Kasumi-1 (cell line): ENCODE measurements around the gene CRYBG2.
A peak's percentile ranks its signal among the peaks of the same experiment; 100 is the strongest.
"Not testable (repeated sequence)": the region's sequence is repeated elsewhere in the genome, so short reads cannot be mapped to it uniquely, and the experiment has no call there.

Source experiments
- DNase-seq, 2 experiments: peaks; one replicate each; lab custom pipeline; 2025; lab: John Stamatoyannopoulos, UW

CRYBG2 gene

DNA sequence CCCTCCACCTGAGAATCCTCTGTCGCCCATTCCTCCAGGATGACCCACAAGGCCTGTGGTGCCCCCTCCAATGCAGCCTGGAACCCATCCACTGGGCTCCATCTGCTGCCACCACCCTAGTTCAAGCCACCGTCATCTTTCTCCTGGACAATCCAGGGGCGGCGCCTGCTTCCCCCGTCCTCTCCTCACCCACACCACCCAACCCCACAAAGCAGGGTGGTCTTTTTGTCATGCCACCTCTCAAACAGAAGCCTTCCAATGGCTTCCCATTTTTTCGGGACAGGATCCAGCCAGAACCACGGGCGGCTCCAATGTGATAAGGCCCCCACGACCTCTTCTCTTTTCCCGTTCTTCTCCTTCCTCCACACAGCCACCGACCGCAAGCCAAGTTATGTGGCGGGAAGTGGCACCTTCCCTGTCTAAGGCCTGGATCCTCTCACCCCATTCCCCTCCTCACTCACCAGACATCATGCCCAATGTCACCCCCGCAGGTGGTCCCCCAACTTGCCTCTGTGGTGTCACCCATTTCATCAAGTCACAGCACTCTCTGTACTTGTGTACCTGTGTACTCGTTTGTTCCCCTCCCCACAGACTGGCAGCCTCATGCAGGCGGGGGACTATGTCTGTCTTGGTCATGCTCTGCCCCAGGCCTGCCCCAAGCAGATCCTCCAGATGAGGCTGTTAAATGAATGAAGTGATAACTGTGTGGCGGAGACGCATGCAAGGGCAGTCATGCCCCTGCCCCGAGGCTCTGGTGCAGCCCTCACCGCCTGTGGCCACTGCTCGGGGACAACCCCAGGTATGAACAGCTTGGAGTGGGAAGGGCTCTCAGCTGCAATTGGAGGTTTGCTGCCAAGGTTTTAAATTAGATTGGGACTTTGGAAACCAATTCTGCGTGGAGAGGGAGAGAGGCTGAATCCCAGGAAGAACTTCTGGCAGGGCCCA lies 58.5 kb downstream of the CRYBG2 start:
- DNase-seq: no peak

DNA sequence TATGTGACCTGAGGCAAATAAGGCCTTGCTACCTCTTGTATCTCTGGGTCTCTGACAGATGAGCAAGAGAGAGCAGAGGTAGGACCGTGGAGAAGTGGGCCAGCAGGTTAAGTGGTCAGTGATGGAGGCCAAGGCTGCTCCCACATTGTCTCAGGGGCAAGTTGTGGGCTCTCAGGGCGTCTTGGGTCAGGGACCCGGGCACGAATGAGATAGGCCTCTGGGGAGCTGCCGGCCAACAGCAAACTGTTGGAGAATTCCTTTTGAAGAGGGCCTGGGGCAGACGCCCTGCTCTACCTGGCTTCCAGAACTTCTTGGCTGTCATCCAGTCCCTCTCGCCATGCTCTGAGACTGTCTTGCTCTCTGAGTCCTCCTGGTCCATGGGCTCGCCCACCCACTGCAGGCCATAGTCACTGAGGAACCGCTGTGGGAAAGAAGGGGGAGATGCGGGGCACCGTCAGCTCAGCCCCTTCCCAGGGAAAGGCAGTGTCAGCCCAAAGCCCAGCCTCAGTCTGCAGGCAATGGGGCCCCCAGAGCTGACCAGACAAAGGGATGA lies 59.9 kb downstream of the CRYBG2 start:
- no peak for DNase-seq

DNA sequence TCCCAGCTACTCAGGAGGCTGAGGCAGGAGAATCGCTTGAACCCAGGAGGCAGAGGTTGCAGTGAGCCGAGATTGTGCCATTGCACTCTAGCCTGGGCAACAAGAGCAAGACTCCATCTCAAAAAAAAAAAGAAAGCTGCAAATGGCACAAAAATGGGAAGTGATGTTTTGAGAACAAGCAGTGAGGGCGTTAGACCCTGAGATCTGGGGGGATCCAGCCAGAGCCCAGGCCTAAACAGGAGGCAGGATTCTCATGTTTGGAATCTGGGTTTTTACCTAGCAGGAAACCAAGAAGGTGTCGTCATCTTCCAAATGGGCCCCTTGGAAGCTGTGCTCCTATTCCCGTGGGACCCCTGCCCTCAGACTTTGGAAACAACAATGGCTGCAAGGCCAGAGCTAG lies 61.2 kb downstream of the CRYBG2 start:
- not testable (repeated sequence) for DNase-seq

DNA sequence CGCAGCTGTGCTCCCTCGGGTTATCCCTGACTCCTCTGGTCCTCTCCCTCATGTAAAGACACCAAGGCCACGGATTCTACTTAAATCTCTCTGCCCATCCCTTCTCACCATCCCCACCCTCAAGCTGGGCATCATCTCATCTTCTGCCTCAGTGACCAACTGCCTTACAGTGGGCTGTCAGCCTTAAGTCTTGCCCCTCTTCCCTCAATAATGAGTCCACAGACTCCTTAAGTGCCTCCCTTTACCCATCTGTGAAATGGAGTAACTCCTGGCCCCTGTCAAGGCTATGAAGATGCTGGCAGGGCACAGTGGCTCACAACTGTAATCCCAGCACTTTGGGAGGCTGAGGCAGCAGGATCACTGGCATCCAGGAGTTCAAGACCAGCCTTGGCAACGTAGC lies 62.0 kb downstream of the CRYBG2 start:
- DNase-seq: no peak

DNA sequence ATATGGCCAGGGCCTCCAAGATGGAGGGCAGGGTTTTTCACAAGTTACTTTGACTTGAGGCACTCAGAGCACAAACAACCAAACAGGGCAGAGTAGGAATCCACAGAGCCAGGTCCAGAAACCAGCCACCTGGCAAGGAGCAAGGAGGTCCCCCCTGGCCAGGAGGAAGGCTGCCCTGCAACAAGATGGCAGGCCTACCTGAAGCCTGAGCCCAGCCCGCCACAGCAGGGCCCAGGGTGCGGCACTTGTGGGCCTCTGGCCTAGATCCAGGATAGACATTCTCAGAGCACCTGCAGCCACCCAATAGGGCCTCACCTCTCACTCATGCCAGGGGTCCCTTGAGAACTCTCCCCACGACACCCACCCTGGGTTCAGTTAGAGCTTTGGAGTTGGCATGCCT lies 62.5 kb downstream of the CRYBG2 start:
- no peak for DNase-seq

DNA sequence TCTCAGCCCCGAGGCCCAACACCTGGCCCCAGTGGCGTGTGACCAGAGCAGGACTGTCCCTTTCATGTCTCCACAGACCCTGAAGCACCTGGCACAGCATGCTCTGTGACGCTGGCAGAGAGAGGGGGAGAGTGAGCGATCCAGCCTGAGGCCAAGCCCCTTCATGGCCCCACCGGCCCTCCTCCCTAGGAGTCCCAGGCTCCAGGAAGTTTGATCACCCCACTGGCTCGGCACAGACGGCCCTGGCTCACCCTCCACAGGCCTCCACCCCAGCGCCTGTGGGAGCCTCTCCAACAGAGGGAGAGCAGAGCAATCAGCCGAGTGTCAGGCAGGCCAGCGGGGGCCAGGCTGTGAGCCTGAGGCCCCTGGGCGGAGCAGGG lies 63.1 kb downstream of the CRYBG2 start:
- DNase-seq: no peak

DNA sequence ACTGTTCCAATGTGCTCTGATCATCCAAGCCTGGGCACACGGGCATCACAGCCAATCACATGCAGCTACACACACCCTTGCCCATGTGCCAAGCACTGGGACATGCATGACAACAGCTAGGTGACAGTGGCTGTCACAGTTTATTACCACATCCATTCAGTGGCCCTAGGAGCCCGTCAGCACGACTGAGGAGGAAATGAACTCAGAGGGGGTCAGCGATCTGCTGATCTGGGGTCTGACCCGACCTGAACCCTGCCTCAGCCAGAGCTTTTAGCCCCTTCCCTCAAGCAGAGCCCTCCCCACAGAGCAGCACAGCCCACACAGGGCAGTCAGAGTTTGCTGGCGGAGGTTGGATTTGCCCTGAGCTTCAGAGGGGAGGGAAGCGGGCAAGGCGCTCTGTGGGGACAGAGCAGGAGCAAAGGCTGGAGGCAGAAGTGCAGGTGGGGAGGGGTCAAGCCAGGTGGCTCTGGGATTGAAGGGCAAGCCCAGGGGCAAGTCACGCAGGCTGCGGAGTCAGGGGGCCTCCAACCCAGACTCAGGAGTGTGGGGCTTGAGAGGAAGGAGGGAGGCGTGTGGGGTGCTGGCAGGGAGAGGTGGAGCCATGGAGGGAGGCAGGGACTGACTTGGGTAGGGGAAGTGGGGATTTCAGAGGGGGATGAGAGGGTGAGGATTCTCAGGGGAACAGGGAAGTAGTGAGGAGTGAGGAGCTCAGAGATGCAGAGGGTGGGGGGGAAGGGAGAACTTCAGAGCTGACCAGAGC lies 63.6 kb downstream of the CRYBG2 start:
- DNase-seq: peak; percentile 77 to 81

DNA sequence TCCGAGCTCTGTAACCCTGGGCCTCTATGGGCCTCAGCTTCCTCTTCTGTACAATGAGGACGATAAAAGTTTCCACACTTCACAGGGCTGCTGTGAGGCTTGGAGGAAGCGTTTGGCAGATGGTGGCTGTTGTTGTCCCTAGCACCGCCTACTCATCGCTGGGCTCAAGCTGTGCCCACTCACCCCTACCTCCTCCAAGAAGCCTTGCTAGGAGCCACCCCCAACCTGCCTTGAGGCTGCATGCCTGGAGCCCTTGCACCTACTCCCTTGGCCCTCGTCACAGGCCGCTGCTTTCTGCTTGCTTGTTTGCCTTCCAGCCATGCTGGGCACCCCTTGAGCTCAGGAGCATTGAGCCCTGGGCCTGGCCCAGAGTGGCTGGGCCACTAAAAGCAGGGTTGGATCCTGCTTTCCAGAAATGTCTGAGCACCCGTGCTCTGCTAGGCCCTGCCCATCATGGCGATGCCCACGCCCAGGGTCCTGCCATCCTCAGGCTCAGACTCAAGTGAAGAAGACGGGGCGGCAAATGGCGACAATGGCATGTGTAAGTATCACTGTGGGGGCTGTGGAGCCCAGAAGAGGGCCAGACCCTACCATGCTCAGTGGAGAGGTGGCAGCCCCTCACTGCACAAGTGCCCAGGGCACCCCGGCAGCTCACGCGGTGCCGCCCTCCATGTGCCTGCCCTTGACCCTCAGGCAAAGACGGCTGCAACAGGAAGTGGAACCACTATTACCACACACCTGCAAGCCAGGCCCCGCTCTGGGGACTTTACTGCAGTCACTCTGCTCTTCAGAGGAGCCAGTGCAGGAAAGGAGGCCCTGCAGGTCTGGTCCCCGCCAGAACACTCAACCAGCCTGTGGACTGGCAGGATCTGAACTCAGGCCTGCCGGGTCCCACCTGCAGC lies 64.5 kb downstream of the CRYBG2 start:
- DNase-seq: peak; percentile 98

DNA sequence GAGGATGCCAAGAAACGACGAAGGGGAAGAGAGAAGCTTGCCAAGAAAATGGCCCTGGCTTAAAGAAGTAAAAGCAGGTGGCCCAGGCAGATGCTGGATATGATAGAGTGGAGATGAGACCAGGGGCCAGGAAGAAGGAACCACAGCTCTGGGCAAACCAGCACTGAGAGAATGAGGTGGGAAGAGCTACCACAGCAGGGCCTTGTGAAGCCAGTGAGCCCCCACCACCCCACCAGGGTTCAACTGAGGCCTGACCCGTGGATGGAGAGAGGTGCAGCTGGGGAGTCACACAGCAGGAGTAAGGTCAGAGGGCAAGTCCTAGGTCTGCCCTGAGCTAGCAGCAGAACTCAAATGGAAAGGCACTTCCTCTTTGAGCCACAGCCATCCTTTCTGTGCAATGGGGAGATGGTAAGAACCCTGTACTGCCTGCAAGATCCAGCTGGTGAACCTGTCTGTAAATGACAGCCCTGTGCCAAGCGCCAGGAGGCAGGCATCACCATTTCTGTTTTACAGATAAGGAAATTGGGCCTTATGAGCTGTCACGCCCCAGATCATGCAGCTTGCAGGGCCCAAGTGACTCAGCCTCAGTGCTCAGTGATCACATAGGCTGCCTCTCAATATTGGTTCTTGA lies 65.5 kb downstream of the CRYBG2 start:
- DNase-seq: peak; percentile 59 to 66

DNA sequence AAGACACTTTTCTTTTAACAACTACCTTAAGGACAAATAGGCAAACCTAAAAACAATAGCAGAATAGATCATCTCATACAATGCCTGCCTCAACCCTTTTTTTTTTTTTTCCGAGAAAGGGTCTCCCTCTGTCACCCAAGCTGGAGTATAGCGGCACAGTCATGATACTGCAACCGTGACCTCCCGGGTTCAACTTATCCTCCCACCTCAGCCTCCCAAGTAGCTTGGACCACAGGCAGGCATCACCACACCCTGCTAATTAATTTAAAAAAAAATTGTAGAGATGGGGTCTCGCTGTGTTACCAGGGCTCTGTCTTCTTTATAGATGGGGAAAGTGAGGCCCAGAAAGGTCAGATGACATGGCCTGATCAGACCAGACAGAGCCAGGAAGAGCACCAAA lies 66.1 kb downstream of the CRYBG2 start:
- DNase-seq: no peak

DNA sequence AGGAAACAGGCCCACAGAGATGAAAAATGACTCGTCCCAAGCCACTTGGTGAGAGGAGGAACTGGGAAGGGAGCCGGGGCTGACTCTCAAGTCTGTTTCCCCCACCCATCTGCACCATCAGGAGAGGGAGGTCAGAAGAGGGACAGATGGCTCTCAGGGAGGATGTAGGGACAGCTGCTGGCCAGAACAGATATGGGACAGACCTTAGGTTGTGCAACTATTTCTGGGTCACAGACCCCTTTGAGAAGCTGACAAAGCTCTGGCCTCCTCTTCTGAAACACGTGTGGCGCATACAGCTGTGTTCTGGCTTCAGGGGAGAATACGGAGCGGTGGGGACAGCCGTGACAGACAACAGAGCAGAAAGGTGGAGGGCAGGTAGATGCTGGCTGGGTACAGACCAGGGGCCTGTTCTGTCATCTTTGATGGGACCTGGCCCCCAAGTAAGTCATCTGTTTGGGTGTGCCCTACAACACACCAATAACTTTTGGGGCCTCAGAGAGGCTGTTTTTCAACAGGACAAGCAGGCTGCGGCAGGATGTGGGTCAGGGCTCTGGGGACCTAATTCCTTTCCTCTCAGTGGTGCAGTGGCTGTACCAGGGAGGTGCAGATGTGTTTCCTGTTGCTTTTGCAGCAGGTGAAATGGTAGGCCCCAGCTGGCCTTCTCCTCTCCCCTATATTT lies 66.8 kb downstream of the CRYBG2 start:
- peak; percentile 77 to 81 for DNase-seq

DNA sequence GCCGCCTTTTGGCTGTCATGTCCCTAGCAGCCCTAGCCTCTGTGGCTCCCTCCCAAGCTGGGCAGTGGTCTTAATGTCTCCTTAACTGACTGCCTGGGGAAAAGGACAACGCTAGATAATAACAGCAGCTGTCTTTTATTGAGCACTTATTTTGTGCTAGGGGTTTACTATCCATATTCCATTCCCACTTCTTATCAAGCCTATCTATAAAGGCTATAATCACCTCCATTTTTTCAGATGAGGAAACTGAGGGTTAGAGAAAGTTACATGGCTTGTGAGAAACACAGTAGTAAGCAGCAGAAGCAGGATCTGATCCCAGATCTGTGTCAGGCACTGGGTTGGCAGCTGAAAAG lies 67.9 kb downstream of the CRYBG2 start:
- no peak for DNase-seq

DNA sequence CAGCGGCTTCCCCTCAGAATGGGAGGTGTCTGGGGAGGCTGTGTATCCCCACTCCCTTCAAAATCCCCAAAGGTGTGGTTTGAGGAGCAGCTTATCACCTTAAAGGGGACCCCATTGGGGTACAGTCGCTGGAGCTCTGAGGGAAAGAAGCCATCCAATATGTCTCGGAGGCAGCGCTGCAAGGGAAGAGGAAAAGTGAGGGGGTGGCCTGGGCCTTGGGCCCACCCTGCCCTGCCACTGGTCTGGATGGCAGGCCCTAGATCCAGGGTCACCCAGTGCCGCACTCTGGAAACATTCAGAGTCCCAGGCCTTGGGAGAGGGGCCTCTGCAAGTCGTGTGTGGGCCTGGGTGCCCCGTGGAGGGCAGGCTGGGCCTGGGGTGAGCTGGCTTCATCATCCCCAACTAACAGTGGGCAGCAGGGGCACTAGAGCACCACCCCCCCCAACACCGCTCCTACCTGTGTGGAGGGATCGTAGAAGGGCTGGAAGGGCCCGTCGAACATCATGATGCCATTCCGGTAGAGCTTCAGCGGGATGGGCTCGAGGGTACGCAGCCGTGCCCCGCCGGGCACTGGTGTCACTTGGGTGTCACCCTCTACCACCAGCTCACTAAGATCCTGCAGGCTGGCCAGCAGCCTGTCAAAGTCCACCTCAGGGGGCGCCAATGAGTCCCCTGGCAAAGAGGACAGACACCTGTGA lies 68.4 kb downstream of the CRYBG2 start:
- DNase-seq: no peak

DNA sequence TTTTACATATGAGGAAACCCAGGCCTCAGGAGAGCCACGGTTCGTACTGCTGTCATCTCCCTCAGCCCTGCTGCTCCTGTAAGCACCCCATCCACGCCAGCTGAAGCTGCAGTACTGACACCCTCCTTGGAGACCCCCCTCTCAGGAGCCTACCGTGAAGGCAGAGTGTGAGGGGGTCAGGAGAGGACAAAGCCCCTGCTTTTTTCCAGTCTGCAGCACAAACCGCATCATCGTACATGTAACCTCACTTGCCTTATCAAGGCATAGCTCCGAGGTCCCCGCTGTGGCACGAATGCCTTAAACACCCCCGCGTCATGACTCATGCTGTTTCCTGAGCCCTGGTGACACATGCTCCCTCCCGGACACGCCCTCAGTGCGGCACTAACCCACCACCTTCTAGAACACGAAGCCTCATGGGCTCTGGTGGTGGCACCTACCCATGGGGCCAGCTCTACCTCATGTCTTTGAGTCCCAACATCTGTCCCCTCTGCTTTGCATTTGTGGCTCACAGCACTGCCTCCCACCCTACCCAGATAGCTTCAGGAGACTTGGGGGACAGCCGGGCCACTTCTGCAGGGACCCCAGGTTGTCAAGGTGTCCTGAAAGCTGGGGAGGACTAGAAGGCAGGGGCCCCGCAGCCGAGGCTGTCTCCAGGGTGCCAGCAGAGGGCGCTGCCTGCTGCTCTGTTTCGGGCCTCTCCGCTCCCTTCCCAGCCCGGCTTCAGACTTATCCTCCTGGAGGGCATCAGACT lies 69.2 kb downstream of the CRYBG2 start:
- DNase-seq: peak; percentile 75 to 78

DNA sequence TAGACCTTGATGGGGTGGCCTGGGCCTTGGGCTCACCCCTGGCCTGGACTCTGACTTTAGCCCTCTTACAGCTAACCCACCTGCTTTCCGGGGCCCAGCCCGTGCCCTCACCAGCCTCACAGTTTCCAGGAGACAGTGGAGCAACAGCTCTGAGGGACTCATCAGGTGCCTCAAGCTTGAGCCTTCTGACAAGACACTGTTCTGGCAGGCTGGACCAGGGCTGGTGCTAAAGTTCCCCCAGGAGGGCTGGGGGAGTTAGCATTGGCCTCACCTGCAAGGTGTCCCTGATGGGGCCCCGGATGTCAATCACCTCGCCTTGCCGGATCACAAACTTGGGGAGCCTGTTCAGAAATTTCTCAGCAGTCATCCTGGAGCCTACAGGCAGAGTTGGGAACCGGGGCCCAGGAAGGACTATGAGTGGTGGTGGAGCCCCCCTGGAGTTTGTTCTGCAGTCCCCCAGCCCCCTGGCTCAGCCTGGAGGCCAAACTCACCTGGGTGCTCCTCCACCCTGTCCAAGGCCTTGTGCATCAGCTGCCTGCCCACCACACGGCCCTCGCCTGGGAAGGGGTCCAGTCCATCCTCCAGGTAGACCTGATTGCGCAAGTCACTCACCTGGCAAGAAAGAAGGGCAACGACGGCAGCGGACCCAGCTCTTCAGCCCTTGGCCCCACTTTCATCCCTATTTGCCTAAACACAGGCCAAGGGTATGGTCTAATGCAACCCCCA lies 69.9 kb downstream of the CRYBG2 start:
- DNase-seq: no peak

DNA sequence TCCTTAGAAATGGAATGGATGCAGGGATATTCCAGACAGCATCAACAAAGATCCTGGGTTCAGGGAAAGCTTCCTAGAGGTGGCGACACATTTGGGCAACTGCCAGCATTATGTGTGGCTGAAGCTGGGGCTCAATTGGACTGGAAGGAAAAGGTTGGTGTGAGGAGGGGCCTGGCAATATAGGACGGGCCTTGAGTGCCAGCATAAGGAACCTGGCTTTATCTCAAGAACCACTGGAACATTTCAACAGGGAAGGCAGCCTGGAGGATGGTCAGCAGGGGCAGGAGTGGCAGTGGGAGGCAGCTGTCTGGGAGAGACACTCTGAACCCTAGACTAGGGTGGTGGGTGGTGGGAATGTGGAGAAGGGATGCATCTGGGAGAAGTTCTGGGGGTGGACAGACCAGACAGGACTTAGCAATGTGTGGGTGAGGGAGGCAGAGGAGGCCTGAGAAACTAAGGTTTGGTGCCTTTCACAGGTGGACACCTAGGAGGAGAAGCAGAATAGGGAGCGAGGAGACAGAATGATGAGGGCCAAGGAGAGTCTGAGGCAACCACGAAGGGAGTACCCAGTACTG lies 70.6 kb downstream of the CRYBG2 start:
- DNase-seq: no peak

DNA sequence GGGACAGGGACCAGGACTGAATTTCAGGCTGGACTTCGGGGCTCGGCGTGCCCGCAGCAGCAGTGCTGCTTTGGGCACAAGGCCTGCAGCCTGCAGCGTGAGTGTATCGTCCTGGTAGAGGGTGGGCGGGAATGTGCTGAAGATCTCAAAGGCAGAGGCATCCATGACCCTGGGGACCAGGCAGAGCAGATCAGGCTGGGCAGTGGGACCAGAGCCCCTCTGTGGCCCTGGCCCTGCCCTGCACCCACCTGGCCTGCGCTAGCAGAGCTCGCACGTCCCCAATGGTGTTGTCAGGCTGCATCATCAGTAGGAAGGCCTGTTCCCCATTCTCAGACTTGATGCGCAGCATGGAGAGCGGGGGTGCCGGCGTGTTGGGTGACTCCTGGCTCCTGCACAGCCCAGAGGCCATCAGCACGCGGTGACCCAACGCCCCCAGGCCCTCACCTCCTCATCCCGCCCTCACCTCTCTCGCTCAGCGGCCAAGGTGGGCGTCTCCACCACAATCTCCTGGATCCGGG lies 71.5 kb downstream of the CRYBG2 start:
- no peak for DNase-seq

DNA sequence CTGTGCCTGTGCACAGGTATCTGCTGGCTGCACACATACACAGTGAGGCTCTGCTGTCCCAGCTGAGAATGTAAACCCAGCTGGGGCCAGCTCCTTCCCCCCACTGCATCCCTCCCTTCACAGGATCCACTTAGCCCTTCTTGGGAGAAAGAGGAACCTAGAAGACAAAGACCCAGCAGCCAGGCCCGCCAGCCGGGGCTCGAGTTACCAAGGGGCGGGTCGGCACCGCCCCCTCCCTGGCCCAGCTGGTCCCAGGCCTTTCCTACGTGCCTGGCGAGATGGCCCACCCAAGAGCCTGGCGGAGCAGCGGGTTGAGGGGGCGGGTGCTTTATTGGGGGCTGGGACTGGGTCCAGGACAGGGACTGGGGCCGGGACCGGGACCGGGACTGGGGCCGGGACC lies 72.0 kb downstream of the CRYBG2 start:
- DNase-seq: peak; percentile 84 to 91
